MCF 10A (cell line): ENCODE data around the gene VAV3. TPM values are rescaled to one million over a fixed set of nuclear protein-coding genes. Genes with fewer than 3 reads are reported as not detected.

ENCODE experiments used
- BruUV-seq: library from RNA; stranded (reverse); fragments of 400-500 nt; replicated peaks from 2 replicates; lab custom pipeline; 2021; lab: Mats Ljungman, UMichigan
- CTCF ChIA-PET: fragments of 300-600 bp; sonication (Branson Sonifier 250); formaldehyde crosslinking; extraction: SDS; loops from one replicate; lab custom pipeline; 2021; ENCODE audit warnings: antibody characterized with exemption, inconsistent platforms; lab: Yijun Ruan, JAX
- POLR2A ChIA-PET: fragments of 300-600, 350-650 bp; sonication (Branson Sonifier 250); formaldehyde crosslinking; extraction: SDS; loops from one replicate; lab custom pipeline; 2020; ENCODE audit warnings: antibody characterized with exemption, inconsistent platforms; lab: Yijun Ruan, JAX
- DNase-seq: peaks from one replicate; pipeline ENCODE4 v3.0.0-alpha.2; 2018; ENCODE audit not compliant: unreplicated experiment
- H3K27ac Mint-ChIP-seq: one replicate; pipeline ENCODE4 v1.8.0; 2022; ENCODE audit warnings: mild to moderate bottlenecking, low read depth, mixed read lengths; ENCODE audit not compliant: unreplicated experiment
- H3K27me3 Mint-ChIP-seq: one replicate; pipeline ENCODE4 v1.8.0; 2022; ENCODE audit warnings: mixed read lengths; ENCODE audit not compliant: insufficient read depth, unreplicated experiment
- H3K36me3 Mint-ChIP-seq: one replicate; pipeline ENCODE4 v1.8.0; 2022; ENCODE audit warnings: mild to moderate bottlenecking, moderate library complexity, mixed read lengths; ENCODE audit not compliant: insufficient read depth, unreplicated experiment
- H3K4me1 Mint-ChIP-seq: one replicate; pipeline ENCODE4 v1.8.0; 2022; ENCODE audit warnings: mixed read lengths; ENCODE audit not compliant: insufficient read depth, unreplicated experiment
- H3K4me3 Mint-ChIP-seq: one replicate; pipeline ENCODE4 v1.8.0; 2022; ENCODE audit warnings: mild to moderate bottlenecking, moderate library complexity, mixed read lengths; ENCODE audit not compliant: unreplicated experiment
- H3K9me3 Mint-ChIP-seq: one replicate; pipeline ENCODE4 v1.8.0; 2022; ENCODE audit warnings: mixed read lengths; ENCODE audit not compliant: unreplicated experiment
- intact Hi-C: fragments of 100-400 bp; cut with micrococcal nuclease; formaldehyde crosslinking; loops from 2 replicates; pipeline ENCODE4 v1.14.1; 2022
- total RNA-seq: library from RNA; stranded (reverse); gene quantifications from 2 replicates; pipeline ENCODE4 v1.2.3, GENCODE V29; 2022
- TF ChIP-seq, protein P1 (sequence below): fragments of 200-600 bp; IDR thresholded peaks from one replicate; pipeline ENCODE4 v1.8.0; 2022; ENCODE audit warnings: antibody characterized with exemption, mild to moderate bottlenecking; ENCODE audit not compliant: unreplicated experiment

VAV3 gene
- total RNA-seq, 1 experiment from 2014 or later: 2.0 TPM

DNA sequence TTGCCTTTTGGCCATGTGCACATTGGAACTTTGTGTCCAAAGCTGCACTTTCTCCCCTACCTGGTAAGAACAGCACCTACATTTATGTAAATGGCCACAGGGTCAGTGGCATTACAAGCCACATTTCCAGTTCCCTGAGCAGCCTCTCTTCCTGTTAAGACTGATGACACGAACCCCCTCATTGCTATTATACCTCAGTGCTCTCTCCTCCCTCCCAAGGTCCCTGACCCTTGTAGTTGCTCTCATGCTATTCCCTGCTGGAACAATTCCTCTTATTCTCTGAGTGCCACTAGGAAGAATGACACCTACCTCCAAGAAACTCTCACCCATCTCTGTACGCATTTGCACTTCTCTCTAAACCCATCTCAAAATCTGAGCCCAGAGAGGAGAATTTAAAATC is 14.9 kb upstream of the VAV3 start:
- Mint-ChIP-seq H3K4me1 (no peaks in the 10 kb centered on the region), H3K27ac (no peak overlapping the region), H3K9me3 (no peaks in the 10 kb centered on the region), H3K27me3 (no peaks in the 10 kb centered on the region), H3K36me3 (no peaks in the 10 kb centered on the region), H3K4me3 (no peak overlapping the region)
- intact Hi-C loops: no loop called here
- no peak for DNase-seq
- ChIA-PET POLR2A (no interaction called here), CTCF (no interaction called here)
- TF ChIP-seq, protein P1, sequence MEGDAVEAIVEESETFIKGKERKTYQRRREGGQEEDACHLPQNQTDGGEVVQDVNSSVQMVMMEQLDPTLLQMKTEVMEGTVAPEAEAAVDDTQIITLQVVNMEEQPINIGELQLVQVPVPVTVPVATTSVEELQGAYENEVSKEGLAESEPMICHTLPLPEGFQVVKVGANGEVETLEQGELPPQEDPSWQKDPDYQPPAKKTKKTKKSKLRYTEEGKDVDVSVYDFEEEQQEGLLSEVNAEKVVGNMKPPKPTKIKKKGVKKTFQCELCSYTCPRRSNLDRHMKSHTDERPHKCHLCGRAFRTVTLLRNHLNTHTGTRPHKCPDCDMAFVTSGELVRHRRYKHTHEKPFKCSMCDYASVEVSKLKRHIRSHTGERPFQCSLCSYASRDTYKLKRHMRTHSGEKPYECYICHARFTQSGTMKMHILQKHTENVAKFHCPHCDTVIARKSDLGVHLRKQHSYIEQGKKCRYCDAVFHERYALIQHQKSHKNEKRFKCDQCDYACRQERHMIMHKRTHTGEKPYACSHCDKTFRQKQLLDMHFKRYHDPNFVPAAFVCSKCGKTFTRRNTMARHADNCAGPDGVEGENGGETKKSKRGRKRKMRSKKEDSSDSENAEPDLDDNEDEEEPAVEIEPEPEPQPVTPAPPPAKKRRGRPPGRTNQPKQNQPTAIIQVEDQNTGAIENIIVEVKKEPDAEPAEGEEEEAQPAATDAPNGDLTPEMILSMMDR: no peak
- BruUV-seq: no TSS peak

DNA sequence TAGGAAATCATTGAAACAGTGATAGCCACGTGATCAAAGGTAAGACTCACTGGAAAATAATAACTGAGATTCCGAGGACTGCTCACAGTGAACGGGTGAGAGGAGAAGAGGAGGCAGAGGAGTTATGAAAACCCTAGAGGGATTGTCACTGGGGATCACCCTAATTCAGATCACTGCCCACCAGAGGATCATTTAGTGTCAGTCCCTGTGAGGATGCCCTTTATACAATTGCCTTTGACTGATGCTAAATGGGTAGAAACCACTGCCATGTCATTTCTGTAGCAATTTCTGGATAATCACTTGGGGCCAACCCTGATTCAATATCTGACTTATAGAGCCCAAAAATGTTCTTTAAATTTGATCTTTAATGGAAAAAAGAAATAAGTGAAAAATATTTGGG is 14.1 kb upstream of the VAV3 start:
- intact Hi-C loops: no loop called here
- TF ChIP-seq, protein P1: no peak
- CTCF ChIA-PET: no interaction called here
- no peaks in the 10 kb centered on the region for H3K4me1 Mint-ChIP-seq
- BruUV-seq: no TSS peak
- no peak for DNase-seq
- H3K4me3 Mint-ChIP-seq: no peak overlapping the region
- H3K27me3 Mint-ChIP-seq: no peaks in the 10 kb centered on the region
- no peaks in the 10 kb centered on the region for H3K36me3 Mint-ChIP-seq
- no peak overlapping the region for H3K27ac Mint-ChIP-seq
- POLR2A ChIA-PET: no interaction called here
- no peaks in the 10 kb centered on the region for H3K9me3 Mint-ChIP-seq

DNA sequence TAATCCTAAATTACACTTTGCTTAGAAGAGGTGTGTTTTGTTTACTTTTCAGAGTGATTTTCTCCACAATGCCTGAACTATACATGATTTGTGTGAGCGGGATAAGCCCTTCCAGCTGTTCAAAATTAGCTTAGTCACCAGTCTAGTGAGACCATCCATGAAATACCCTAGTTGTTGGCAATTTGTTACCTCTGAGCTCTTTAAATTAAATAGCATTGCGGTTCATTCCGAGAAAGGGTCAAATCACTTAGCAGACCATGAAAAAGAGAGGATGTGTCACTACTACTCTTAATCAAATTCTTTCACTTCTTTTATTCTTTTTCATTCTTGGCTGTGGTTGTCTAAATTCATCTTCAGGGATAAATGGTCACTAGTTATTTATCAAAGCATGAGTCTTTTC is 11.9 kb upstream of the VAV3 start:
- Mint-ChIP-seq H3K27ac (no peak overlapping the region), H3K27me3 (no peaks in the 10 kb centered on the region), H3K4me1 (no peaks in the 10 kb centered on the region), H3K9me3 (no peaks in the 10 kb centered on the region), H3K4me3 (no peak overlapping the region), H3K36me3 (no peaks in the 10 kb centered on the region)
- intact Hi-C loops: no loop called here
- BruUV-seq: no TSS peak
- CTCF ChIA-PET: interaction anchor here (0.5 to 1.7 kb wide), 2 partner anchors 17 to 105 kb away, joined by 4 read pairs; no protein-coding TSS in a partner anchor
- POLR2A ChIA-PET: no interaction called here
- TF ChIP-seq, protein P1: no peak
- DNase-seq: no peak

DNA sequence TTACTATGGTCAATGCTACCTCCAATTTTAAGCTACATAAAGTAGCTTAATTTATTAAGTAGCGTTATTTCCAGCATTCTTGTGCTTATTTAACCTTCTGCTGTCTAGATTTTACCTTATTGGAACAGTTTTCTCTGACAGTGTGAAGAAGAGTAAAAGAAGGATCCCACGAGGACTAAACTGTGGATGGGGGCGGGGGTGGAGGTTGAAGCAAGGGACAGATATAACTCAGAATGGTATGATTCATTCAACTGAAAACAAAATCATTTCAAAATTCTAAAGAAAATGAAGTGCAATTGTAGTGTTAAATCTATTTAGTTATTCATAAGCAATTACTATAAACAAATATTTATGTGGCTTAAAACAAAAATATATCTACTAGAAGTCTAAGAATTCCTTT is 11.5 kb upstream of the VAV3 start:
- Mint-ChIP-seq H3K27me3 (no peaks in the 10 kb centered on the region), H3K4me3 (no peak overlapping the region), H3K9me3 (no peaks in the 10 kb centered on the region), H3K36me3 (no peaks in the 10 kb centered on the region), H3K27ac (no peak overlapping the region), H3K4me1 (no peaks in the 10 kb centered on the region)
- BruUV-seq: no TSS peak
- TF ChIP-seq, protein P1: no peak
- DNase-seq: no peak
- ChIA-PET CTCF (interaction anchor here (0.5 to 1.7 kb wide), 2 partner anchors 18 to 105 kb away, joined by 4 read pairs; no protein-coding TSS in a partner anchor), POLR2A (no interaction called here)
- intact Hi-C loops: no loop called here
